ENCODE measurements around the gene ATL2.
A peak's percentile ranks its signal among the peaks of the same experiment; 100 is the strongest.
"Not testable (repeated sequence)": the region's sequence is repeated elsewhere in the genome, so short reads cannot be mapped to it uniquely, and the experiment has no call there.

Gene ATL2

DNA sequence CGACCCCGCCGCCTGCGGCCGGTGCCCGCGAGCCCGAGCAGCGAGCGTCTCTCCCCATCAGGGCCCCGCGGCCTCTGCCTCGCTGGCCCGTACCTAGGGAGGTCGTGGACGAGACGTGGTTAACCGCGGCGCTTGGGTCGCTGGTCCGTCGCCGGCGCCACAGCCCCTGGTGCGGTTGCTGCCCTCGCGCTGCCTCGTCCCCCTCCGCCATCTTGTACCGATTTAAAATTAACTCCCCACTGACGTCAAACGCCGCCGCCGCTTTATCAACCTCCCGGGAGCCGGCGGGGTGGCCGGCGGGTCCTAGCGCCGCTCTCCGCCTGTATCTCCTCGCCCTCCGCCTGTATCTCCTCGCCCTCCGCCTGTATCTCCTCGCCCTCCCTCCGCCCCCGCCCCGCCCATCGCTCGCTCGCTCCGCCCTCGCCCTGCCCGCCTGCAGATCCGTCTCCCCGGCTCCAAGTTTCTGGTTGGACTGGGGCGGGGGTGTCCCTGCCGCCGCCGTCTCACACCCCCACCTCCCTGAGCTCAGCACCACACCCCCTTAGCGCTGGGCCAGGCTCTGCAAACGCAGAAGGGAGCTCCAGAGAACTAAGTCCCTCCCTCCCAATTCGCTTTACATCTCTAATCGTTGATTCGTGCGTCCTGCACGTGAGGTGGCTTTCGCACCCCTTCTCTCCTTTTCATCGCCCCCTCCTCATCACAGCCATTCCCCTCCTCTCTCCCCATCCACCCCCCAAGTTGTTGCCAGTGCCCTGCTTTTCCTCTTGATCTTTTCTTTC is at the start of gene ATL2:
TSS of gene ATL2 (minus strand) at position 224 of the 779 bp plus-strand sequence. CDS start at position 211, 13 bp downstream.
- peak; percentile 95 to 96 for DNase-seq

DNA sequence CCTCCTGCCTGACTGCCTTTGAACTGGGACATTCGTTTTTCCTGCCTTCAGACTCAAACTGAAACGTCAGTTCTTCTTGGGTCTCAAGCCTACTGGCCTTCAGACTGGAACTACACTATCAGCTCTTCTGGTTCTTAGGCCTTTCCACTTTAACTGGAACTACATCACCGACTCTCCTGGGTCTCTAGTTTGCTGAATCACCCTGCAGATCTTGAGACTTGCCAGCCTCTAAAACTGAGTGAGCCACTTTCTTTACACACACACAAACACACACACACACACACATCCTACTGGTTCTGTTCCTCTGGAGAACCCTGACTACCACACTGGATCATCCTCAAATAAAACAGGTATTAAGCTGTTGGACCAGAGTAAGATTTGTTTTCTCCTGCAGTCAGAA is 46.7 kb upstream of the ATL2 start:
- no peak for DNase-seq

DNA sequence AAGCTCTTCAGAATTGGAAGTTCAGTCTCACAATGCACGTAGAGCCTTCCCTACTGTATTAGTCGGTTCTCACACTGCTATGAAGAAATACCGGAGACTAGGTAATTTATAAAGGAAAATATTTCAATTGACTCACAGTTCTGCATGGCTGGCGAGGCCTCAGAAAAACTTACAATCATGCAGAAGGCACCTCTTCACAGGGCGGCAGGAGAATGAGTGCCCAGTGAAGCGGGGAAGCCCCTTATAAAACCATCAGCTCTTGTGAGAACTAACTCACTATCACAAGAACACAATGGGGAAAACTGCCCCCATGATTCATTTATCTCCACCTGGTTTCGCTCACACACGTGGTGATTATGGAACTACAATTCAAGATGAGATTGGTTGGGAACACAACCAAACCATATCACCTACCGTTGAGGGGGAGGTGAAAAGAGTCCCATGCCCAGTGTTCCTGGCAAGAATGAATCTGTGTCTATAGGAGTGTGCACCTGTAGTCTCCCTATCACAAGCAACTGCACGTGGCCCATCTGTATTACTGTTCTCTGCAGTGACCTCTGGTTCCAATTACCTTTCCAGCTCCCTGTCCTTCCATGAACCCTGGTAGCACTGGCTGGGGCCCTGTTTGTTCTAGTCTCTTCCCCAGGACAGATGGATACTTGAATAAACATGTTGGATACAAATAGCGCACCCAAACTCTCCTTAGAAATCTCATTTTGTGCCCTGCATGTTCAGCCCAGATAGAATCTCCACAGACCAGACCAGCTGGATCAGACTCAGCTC is 44.4 kb upstream of the ATL2 start:
- no peak for DNase-seq

- no peak for DNase-seq
Observed at GRCh38 chr2:38419499-38419898, 42.4 kb upstream of the ATL2 start.

DNA sequence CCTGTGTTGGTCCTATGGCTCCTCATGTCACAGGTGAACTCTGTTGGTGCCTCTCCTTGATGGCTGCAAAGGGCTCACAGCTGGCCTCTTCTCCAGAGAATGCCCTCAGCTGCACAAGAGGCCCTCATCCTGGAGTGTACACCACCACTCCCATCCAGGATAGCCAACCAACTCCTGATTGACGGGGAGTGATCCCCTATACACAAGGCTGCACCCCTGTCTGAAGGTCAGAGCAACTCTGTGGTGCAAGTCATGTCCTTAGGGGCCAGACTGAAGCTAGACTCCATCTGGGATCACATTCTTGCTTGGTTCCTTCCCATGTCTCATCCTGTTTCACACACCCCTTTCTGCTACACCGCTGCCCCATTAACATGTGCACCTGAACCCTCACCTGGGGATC is 41.7 kb upstream of the ATL2 start:
- DNase-seq, result no peak

DNA sequence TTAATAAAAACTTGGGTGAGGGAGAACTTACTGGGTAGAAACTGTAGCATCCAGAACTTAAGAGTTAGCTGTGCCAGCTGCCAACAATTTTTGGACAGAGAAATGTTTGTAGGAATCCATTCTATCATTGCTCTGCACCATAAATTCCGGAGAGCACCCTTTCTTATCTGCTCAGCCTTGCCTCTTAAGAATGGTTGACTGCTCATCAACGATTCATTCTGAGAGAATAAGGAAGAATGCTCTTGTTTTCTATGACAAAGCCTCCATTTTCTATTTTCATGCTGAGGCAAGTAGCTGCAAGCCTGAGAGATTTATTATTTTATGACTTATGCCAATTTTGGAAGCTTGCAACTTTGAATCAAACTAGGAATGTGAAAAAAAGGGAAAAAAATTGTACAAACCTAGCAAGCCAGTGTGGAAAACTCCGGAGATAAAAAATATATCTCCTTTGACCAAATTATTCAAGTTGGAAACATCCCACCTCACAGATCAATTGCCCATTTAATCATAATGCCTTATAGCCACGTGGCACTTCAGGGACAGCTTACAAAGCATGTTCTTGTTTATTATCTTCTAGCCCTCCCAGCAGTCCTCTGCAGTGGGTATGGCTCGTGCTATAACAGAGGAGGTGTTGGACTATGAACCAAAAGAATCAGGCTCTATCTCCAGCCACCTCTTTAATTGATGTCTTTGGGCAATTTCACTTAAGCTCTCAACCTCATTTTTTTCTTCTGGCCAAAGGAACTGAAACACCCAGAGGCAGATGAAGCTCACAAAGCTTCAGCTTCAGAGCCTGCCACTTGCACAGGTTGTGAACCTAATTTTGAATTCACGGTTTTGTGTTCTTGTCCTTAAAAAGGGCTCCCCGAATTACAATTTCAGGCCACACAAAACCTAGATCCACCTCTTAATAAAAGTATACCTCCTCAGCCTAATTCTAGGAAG is 40.9 kb upstream of the ATL2 start:
- DNase-seq, result no peak

DNA sequence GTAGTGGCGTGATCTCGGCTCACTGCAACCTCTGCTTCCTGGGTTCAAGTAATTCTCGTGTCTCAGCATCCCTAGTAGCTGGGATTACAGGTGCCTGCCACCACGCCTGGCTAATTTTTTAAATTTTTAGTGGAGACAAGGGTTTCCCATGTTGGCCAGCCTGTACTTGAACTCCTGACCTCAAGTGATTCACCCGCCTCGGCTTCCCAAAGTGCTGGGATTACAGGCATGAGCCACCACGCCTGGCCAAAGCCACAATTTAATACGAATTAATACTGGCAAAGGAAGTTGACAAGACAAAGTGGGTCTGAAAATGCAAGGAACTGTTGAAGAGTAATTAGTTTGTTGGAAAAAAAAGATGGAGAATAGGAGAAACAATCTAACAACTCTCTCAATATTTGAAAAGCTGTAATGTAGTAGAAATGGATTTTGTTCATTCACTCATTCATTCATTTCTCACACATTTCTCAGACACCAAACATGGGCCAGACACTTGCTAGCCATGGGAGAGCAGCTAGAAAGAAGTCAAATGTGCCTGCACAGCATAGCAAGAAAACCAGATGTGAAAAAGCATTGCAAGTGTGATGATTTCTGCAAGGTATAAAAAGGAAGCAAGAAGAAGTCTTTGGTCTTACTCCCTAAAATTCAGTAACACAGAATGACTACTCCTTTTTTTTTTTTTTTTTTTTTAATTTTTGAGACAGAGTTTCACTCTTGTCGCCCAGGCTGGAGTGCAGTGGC is 39.4 kb upstream of the ATL2 start:
- no peak for DNase-seq

DNA sequence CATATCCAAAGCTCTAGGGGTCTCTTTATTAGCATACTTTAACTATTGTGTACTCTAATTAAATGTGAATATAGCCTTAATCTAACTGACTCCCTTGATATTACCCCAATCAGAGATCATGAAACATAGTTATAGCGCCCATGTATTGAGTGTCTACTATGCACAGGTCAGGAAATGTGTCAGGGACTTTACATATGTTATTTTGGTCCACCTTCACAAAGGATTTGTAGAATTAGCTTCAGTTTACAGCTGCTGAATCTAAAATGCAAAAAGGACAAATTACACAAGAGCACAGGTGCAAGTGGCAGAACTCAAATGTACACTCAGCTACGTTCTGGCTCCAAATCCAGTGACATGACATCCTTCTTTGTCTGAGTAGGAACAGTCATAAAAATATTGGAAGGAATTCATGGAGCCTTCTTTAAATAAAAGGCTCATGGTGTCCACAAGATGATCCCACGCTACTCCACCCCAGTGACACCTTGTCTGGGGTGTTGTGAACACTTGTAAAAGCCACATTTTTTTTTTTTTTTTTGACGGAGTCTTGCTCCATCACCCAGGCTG is 38.7 kb upstream of the ATL2 start:
- no peak for DNase-seq

DNA sequence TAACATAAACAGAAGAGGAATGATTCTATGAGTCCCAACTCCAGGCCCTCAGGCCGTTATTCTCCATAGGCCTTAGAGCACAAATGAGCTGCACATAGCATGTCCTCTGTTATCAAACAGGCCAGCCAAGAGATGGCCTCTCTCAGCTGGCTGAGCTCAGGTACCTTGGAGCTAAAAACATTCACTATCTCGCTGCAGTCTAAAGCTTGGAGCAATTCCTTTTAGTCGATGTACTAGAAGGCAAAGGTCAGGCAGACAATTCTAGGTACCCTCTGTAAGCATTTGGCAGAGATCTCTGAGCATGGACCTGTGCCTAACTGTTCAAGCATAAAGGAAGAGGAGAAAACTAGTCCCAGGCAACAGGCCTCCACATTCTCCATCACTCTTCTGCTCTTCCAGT is 38.0 kb upstream of the ATL2 start:
- no peak for DNase-seq

DNA sequence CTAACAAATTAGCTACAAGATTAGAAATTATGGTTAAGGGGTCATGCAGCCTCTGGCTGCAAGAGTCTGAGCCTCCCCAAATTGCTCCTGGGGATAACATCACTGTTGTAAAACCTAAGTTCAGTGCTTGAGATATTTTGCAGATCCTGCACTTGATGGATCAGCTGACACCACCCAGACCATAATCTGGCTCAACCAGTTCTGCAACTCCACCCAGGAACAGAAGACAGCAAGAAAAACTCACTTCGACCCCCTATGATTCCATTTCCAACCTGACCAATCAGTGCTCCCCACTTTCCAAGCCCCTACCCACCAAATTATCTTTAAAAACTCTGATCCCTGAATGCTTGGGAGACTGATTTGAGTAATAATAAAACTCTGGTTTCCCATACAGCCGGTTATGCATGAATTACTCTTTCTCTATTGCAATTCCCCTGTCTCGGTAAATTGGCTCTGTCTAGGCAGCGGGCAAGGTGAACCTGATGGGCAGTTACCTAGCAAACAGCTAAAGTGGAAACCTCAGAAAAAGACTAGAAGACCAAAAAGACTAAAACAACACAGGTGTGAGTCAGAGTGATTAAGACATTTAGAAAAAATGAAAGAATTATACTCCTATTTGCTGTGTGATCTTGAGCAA is 35.3 kb upstream of the ATL2 start:
- DNase-seq, result not testable (repeated sequence)

GRCh38 chr2:38409156-38410102 is 32.4 kb upstream of the ATL2 start:
- DNase-seq, result no peak

DNA sequence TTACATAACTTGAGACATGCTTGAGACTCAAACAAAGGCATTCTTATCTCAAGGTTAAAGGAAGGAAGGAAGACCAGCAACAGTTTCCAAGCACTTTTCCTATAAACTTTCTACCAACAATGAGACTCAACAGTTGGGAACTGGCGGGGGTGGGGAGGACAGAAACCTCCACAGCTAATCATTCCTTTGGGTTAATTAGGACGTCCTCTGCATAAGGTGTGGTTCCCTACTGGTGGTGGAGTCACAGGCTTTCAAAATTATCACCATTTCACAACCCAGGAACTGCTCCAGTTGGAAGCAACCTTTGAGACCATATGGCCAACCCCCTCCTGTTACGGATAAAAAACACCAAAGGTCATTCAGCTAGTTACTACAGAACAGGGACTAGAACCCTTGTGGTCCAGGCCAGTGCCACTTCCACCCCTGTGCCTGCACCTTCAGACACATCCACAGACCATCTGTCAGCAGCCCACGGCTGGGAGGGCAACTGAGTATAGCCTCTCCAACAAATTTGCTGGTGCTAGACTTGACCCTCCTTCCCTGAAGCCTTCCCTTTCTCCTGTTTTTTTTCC is 30.1 kb upstream of the ATL2 start:
- DNase-seq, result no peak

DNA sequence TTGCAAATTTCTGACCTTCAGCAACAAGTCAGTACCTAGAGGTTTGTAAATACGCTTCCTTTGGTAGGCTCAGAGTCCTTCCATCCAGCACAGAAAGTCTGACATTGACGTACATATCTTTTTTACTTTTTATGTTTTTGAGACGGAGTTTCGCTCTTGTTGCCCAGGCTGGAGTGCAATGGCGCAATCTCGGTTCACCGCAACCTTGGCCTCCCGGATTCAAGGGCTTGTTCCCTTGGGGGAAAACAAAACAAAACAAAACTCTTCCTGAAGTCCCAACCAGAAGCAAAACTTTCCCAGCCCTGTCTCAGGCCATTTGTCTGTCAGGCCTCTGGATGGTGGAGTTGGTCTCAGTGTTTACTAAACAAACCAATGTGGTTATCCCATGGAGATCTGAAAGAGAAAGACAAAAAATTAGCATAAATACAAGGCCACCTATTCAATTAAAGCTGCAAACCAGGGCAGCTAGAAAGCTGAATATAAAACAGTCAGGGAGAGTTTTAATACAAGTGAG is 29.6 kb upstream of the ATL2 start:
- DNase-seq, result no peak

DNA sequence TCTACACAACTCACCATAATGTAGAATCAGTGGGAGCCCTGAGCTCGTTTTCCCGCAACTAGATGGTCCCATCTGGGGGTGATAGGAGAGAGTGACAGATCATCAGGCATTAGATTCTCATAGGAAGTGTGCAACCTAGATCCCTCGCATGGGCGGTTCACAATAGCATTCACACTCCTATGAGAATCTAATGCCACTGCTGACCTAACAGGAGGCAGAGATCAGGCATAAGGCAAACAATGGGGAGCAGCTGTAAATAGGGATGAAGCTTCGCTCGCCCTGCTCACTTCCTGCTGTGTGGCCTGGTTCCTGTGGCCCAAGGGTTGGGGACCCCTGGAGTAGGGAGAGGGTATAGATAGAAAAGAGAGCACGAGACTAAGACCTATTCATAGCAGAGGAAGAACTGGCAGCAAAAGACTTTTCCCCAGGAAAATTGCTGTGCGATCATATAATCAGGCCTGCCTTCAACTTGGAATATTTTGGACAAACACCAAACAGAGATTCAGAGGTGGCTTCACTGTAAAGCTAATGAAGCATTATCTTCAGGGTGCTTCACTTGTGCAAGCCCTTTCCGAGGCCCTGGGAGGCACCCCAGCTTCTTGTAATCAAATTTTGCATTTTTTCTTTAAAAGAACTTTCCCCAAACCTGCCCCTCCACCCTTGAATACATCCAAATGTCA is 29.0 kb upstream of the ATL2 start:
- no peak for DNase-seq

DNA sequence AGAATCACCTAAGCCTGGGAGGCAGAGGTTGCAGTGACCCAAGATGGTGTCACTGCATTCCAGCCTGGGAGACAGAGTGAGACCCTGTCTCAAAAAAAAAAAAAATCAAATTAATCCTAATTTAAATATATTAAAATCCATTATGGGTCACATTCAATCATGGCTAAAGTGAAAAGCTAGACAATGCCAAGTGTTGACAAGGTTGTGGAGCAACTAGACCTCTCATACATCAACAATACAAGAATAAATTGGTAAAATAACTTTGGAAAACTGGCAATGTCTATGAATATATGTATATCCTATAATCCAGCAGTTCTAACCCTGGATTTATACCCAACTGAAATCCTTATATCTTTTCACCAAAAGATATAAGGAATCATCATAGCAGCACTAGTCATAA is 23.4 kb upstream of the ATL2 start:
- DNase-seq, result no peak

- no peak for DNase-seq
Observed at GRCh38 chr2:38398739-38399138, 21.7 kb upstream of the ATL2 start.

DNA sequence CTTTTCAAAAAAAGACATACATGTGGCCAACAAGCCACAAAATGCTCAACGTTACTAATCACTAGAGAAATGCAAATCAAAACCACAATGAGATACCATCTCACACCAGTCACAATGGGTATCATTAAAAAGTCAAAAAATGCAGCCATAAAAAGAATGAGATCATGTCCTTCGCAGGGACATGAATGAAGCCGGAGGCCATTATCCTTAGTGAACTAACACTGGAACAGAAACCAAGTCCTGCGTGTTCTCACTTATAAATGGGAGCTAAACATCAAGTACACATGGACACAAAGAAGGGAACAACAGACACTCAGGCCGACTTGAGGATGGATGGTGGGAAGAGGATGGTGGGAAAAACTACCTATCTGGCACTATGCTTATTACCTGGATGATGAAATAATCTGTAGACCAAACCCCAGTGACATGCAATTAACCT is 17.8 kb upstream of the ATL2 start:
- DNase-seq, result no peak

- no peak for DNase-seq
Observed at GRCh38 chr2:38394041-38394440, 17.0 kb upstream of the ATL2 start.

DNA sequence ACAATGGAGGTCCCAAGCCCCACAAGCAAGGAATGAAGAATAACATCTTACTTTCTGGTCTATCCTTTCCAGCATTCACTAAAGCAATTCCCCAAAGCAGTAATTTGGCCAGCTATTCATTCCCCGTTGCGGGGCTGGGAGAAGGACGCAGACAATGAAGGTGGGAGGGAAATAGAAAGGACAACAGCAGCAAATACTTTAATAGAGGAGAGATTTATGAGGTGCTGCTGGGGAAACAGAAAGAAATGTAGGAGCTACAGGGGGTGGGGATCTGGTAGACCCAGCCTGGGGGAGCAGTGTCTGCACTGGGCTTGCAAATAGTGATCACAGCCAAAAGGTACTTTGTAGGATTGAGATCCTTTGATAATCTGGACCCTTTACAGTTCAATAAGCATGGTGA is 13.9 kb upstream of the ATL2 start:
- DNase-seq, result no peak
